Panc1 (cell line): ENCODE data around the gene RAB7B.

ENCODE experiments used
- POLR2AphosphoS5 ChIP-seq: IDR thresholded peaks from 2 replicates; pipeline ENCODE4 v1.6.1; 2012; ENCODE audit warnings: mild to moderate bottlenecking, low read depth, low read length, moderate library complexity
- SIN3A ChIP-seq: IDR thresholded peaks from 2 replicates; pipeline ENCODE4 v1.6.1; 2012; ENCODE audit warnings: low read depth, mild to moderate bottlenecking, low read length, moderate library complexity, borderline replicate concordance; ENCODE audit not compliant: insufficient read depth
- TCF7L2 ChIP-seq: IDR thresholded peaks from 2 replicates; pipeline ENCODE4 v1.6.1; 2011; ENCODE audit warnings: mild to moderate bottlenecking, low read depth, low read length, inconsistent platforms
- TF ChIP-seq, protein P1 (sequence below), 2 experiments: IDR thresholded peaks; 2 replicates each; pipeline ENCODE4 v1.6.1; 2011 to 2012; ENCODE audit warnings: low read depth in 2 of 2, control low read depth in 1 of 2, low read length in 1 of 2, mild to moderate bottlenecking in 1 of 2, moderate library complexity in 1 of 2; ENCODE audit not compliant: insufficient read depth in 1 of 2
- TF ChIP-seq, protein P2 (sequence below): fragments of 450-650 bp; IDR thresholded peaks from 2 replicates; pipeline ENCODE4 v1.5.1; 2017; ENCODE audit warnings: mild to moderate bottlenecking

DNA sequence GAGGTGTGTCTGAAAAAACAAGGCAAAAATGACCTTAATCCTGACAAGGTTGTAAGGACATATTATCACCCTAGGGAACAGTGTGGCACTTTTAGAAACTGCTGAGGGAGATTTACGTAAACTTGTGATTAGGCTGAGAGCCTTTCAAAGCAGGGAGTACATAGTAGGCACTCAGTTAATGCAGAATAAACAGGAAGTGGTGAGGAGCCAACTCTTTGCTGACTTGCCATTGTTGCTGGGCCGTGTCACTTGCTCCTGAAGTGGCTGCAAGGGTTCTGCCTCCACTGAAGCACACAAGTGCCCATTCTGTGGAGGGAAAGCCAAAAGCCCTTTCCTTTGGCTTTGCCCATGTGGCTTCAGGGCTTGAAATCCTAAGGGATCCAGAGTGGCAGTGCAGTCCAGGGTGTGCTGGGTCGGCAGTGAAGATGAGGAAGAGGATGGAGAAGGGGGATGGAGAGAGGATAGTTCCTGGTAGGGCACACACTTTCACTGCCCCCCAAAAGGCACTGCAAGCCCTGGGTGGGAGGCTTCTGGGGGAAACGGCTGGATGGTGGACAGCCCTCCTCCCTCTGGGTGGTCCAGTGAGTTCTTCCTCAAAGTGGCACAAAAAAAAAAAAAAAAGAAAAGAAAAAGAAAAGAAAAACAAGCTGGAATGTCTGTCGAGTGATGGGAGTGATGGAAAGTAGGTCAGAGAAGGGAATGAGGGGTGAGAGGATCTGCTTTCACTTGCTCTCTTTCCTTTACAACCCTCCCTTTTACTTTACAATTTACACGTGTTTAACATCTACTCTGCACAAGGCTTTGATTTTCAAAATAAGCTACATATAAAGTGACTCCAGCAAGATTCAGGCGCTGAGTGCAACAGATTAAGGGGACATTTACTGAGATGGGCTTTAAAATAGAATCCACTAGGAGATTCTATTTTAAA is 36.1 kb upstream of the RAB7B start:
- TF ChIP-seq, protein P1, sequence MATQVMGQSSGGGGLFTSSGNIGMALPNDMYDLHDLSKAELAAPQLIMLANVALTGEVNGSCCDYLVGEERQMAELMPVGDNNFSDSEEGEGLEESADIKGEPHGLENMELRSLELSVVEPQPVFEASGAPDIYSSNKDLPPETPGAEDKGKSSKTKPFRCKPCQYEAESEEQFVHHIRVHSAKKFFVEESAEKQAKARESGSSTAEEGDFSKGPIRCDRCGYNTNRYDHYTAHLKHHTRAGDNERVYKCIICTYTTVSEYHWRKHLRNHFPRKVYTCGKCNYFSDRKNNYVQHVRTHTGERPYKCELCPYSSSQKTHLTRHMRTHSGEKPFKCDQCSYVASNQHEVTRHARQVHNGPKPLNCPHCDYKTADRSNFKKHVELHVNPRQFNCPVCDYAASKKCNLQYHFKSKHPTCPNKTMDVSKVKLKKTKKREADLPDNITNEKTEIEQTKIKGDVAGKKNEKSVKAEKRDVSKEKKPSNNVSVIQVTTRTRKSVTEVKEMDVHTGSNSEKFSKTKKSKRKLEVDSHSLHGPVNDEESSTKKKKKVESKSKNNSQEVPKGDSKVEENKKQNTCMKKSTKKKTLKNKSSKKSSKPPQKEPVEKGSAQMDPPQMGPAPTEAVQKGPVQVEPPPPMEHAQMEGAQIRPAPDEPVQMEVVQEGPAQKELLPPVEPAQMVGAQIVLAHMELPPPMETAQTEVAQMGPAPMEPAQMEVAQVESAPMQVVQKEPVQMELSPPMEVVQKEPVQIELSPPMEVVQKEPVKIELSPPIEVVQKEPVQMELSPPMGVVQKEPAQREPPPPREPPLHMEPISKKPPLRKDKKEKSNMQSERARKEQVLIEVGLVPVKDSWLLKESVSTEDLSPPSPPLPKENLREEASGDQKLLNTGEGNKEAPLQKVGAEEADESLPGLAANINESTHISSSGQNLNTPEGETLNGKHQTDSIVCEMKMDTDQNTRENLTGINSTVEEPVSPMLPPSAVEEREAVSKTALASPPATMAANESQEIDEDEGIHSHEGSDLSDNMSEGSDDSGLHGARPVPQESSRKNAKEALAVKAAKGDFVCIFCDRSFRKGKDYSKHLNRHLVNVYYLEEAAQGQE (IDR thresholded peaks at IDR 0.05; ENCODE audit: insufficient read depth in 1 of 2, low read depth in 2 of 2, low read length in 1 of 2) = no peak
- TF ChIP-seq, protein P2, sequence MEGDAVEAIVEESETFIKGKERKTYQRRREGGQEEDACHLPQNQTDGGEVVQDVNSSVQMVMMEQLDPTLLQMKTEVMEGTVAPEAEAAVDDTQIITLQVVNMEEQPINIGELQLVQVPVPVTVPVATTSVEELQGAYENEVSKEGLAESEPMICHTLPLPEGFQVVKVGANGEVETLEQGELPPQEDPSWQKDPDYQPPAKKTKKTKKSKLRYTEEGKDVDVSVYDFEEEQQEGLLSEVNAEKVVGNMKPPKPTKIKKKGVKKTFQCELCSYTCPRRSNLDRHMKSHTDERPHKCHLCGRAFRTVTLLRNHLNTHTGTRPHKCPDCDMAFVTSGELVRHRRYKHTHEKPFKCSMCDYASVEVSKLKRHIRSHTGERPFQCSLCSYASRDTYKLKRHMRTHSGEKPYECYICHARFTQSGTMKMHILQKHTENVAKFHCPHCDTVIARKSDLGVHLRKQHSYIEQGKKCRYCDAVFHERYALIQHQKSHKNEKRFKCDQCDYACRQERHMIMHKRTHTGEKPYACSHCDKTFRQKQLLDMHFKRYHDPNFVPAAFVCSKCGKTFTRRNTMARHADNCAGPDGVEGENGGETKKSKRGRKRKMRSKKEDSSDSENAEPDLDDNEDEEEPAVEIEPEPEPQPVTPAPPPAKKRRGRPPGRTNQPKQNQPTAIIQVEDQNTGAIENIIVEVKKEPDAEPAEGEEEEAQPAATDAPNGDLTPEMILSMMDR = no peak
- TF ChIP-seq POLR2AphosphoS5 (no peak), TCF7L2 (no peak), SIN3A (no peak)
